Breast epithelium (tissue), 3 donors: ENCODE results near the gene FOLR1.

ENCODE experiments used
- CTCF ChIP-seq, 3 donors: fragments of 450-650 bp; IDR thresholded peaks; one replicate each; pipeline ENCODE4 v1.5.1; 2016 to 2017; ENCODE audit warnings: antibody characterized with exemption in 3 of 3, mild to moderate bottlenecking in 3 of 3, moderate library complexity in 3 of 3
- POLR2AphosphoS5 ChIP-seq, 3 donors: sonication (generic); formaldehyde crosslinking; IDR thresholded peaks; one replicate each; pipeline ENCODE4 v1.6.1; 2017; ENCODE audit warnings: antibody characterized with exemption in 3 of 3

DNA sequence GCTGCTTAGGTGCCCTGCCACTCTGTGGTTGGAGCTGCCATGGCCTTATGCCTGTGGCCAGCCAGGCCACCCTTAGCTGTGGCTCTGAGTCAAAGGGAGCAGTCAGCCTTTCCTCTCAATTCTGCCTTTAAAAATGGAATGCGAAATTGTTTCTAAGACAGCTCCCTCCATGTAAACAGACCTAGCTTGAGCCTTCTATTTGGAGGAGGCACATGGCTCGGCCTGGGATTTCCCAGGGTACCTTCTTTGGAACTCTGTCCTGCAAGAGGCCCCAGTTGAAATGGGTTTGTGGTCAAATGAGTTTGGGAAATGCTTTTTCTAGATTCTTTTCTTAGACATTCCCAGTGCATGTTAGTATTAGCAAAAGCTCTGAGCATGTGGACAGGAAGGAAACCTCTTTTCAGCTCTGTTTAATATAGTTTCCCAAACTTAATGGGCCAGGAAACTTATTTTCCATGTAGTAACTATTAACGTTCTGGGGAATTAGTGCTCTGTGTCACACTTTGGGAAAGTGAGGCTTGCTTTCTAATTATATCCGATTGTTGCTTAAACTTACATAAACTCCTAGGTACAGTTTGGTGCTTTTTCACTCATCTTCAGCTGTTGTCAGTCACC, 44.2 kb downstream of the FOLR1 start:
- TF ChIP-seq CTCF (IDR thresholded peaks at IDR 0.05), result no peak
- TF ChIP-seq POLR2AphosphoS5 (IDR thresholded peaks at IDR 0.05), result no peak
